GM21529 (cell line): ENCODE data around the gene NAP1L5.

Experiments used
- ATAC-seq: cut with Tn5 transposase; IDR thresholded peaks from one replicate; pipeline ENCODE4 v1.9.1; 2021; ENCODE audit not compliant: unreplicated experiment

The NAP1L5 gene

GRCh38 chr4:88661739-88662138 is 35.9 kb downstream of the NAP1L5 start:
- no peak for ATAC-seq

GRCh38 chr4:88660446-88661294 is 37.0 kb downstream of the NAP1L5 start:
- no peak for ATAC-seq

- ATAC-seq, result no peak
These were observed 37.8 kb downstream of the NAP1L5 start for GRCh38 chr4:88659890-88660208.

DNA sequence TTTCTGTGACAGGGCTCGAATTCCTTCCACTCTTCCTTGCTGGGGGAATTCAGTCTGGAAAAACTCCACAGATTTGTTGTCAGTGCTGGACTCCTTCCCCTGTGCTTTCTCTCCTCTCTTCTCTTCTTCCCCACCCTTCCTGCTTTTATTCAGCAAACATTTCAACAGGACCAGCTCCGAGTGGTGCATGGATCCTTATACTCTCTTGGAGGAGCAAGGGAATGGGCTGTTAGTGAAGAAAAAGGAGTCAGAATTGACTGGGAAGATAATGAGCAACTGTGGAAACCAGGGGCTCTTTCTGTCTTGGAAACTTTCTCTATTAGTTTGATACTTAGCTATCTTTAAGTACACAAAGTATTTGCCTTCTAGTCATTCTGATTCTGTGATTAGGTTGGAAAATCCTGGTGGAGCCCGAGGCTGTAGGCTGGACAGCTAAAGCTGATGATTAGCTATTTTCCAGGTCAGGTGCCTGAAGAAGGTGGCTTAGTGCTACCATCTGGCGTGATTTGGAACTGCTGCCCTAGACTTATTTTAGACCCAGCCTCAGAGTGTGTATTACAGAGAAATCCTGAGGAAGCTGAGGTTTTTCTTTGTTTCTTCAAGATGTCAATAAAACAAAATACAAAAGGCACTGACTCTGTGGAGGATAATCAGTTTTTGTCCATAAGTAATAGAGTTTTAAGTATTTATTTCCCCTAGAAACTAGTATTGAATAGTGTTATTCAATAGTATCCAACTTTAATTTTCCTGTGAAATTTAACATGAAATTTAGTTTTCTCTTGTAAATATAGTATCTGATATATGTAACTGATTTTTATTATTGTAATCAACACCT is 38.4 kb downstream of the NAP1L5 start:
- ATAC-seq, result peak; percentile 99

DNA sequence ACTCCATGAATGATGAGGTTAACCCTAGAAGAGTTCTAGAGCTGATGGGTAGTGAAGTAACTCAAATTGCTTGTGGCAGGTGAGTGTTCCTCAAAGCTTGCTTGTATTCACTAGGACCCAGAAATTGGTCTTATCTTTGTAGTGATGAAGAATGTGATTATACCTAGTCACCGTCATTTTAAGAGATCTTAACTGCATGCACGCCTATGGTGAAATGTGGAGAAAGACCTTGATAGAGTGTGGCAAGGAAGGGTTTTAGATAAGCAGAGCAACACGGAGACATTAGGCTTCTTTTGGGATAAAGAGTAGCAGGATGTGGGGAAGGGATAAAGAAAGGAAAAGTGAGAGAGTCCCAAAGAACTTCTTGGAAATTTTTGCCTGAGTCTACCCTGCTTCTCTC is 42.4 kb downstream of the NAP1L5 start:
- no peak for ATAC-seq

GRCh38 chr4:88653371-88653946 is 44.2 kb downstream of the NAP1L5 start:
- no peak for ATAC-seq

GRCh38 chr4:88649716-88650115 is 47.9 kb downstream of the NAP1L5 start:
- ATAC-seq, result no peak

GRCh38 chr4:88646528-88647280 is 50.9 kb downstream of the NAP1L5 start:
- ATAC-seq, result no peak

DNA sequence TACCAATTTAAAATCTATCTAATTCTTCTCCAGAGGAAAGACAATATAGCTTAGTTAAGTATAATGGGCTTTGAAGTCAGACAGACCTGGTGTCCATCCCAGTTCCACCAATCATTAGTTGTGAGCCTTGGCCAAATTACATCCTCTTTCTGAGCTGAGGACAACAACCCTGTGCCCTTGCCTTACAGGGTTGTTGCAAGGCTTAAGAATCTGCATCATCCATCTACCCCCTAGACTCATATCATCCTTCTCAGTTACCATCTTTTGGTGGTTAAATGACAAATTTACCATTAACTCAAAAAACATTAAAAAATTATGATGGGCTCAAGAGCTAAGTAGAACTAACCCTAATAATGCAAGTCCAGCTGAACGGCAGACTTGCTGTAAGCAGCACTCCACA is 51.6 kb downstream of the NAP1L5 start:
- ATAC-seq, result no peak
